ENCODE measurements around the gene VAV1. TPM values are rescaled to one million over a fixed set of nuclear protein-coding genes. Genes with fewer than 3 reads are reported as not detected.

VAV1 gene
- total and polyA plus RNA-seq, 10 of the 15 experiments (the other 5 are each of a cell fraction or from before 2014, with no cell fraction given) = 1.6 to 76.8 (median 40.7) TPM

DNA sequence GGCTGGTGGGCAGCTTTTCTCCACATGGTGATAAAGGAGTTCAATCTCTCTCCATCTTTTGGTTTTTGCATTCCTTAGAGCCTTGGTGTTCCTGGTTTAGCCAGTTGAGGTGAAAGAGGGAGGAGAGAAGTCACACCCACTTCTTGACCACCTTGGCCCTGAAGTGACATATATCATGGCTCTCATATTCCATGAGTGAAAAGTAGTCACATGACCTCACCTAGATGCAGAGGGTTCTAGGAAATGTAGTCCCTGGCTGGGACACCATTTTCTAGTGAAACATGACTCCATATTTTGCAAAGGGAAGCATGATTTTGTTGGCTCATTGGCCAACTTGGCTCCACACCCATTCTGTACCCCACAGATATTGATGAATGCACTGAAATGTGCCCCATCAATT lies 130.9 kb downstream of the VAV1 start:
- Histone ChIP-seq H3K4me3 (no peak overlapping the region), H3K4me2 (ENCODE audit: control insufficient read depth, insufficient read depth) (no peak overlapping the region), H3K27ac (ENCODE audit: control insufficient read depth, insufficient read depth) (no peak overlapping the region), H3K9me3 (replicated peaks; ENCODE audit: control insufficient read depth, insufficient read depth, low read length) (peaks cover 6% of the 10 kb centered on the region; the same call in 2 of the 3 replicates), H3K4me1 (ENCODE audit: control insufficient read depth, insufficient read depth, low read length) (no peaks in the 10 kb centered on the region), H4K20me1 (ENCODE audit: control insufficient read depth, insufficient read depth) (no peaks in the 10 kb centered on the region), H3K9ac (ENCODE audit: control insufficient read depth, insufficient read depth, low read length) (no peak overlapping the region), H2AFZ (ENCODE audit: control insufficient read depth, low read depth, low read length) (no peak overlapping the region), H3K79me2 (ENCODE audit: control insufficient read depth, insufficient read depth, low read length) (no peaks in the 10 kb centered on the region), H3K36me3 (ENCODE audit: control insufficient read depth in 2 of 2, insufficient read depth in 2 of 2, low read length in 1 of 2) (no peaks in the 10 kb centered on the region), H3K27me3 (replicated peaks in 1 of 2; ENCODE audit: control insufficient read depth in 2 of 2, insufficient read depth in 2 of 2, low read length in 1 of 2) (no peaks in the 10 kb centered on the region)
- TF ChIP-seq ZNF217 (IDR thresholded peaks at IDR 0.05) = no peak
- no peak for TF ChIP-seq IKZF2 (IDR thresholded peaks at IDR 0.05)
- TF ChIP-seq, protein P1, sequence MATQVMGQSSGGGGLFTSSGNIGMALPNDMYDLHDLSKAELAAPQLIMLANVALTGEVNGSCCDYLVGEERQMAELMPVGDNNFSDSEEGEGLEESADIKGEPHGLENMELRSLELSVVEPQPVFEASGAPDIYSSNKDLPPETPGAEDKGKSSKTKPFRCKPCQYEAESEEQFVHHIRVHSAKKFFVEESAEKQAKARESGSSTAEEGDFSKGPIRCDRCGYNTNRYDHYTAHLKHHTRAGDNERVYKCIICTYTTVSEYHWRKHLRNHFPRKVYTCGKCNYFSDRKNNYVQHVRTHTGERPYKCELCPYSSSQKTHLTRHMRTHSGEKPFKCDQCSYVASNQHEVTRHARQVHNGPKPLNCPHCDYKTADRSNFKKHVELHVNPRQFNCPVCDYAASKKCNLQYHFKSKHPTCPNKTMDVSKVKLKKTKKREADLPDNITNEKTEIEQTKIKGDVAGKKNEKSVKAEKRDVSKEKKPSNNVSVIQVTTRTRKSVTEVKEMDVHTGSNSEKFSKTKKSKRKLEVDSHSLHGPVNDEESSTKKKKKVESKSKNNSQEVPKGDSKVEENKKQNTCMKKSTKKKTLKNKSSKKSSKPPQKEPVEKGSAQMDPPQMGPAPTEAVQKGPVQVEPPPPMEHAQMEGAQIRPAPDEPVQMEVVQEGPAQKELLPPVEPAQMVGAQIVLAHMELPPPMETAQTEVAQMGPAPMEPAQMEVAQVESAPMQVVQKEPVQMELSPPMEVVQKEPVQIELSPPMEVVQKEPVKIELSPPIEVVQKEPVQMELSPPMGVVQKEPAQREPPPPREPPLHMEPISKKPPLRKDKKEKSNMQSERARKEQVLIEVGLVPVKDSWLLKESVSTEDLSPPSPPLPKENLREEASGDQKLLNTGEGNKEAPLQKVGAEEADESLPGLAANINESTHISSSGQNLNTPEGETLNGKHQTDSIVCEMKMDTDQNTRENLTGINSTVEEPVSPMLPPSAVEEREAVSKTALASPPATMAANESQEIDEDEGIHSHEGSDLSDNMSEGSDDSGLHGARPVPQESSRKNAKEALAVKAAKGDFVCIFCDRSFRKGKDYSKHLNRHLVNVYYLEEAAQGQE (IDR thresholded peaks at IDR 0.05; ENCODE audit: low read depth, low read length) = no peak
- no peak for TF ChIP-seq ZSCAN29 (IDR thresholded peaks at IDR 0.05)
- TF ChIP-seq KAT2A (conservative IDR thresholded peaks at IDR 0.05; ENCODE audit: control insufficient read depth, low read depth, low read length) = no peak
- TF ChIP-seq BHLHE40 (IDR thresholded peaks at IDR 0.05; ENCODE audit: borderline replicate concordance in 1 of 2, low read depth in 2 of 2, low read length in 1 of 2) = no peak
- no peak for TF ChIP-seq ZNF207 (IDR thresholded peaks at IDR 0.05; ENCODE audit: borderline replicate concordance)
- no peak for TF ChIP-seq POU2F2 (IDR thresholded peaks at IDR 0.05; ENCODE audit: borderline replicate concordance, low read depth, low read length)
- TF ChIP-seq NFXL1 (IDR thresholded peaks at IDR 0.05; ENCODE audit: borderline replicate concordance) = no peak
- TF ChIP-seq, protein P2, sequence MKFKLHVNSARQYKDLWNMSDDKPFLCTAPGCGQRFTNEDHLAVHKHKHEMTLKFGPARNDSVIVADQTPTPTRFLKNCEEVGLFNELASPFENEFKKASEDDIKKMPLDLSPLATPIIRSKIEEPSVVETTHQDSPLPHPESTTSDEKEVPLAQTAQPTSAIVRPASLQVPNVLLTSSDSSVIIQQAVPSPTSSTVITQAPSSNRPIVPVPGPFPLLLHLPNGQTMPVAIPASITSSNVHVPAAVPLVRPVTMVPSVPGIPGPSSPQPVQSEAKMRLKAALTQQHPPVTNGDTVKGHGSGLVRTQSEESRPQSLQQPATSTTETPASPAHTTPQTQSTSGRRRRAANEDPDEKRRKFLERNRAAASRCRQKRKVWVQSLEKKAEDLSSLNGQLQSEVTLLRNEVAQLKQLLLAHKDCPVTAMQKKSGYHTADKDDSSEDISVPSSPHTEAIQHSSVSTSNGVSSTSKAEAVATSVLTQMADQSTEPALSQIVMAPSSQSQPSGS (IDR thresholded peaks at IDR 0.05; ENCODE audit: low read length) = no peak
- TF ChIP-seq FOXM1 (IDR thresholded peaks at IDR 0.05; ENCODE audit: low read depth, low read length) = no peak
- no peak for TF ChIP-seq ZBED1 (IDR thresholded peaks at IDR 0.05; ENCODE audit: borderline replicate concordance)
- TF ChIP-seq SREBF2 (IDR thresholded peaks at IDR 0.05; ENCODE audit: low read length) = no peak
- no peak for TF ChIP-seq TCF3 (IDR thresholded peaks at IDR 0.05; ENCODE audit: borderline replicate concordance, insufficient read depth, low read depth, low read length)
- TF ChIP-seq RELA (IDR thresholded peaks at IDR 0.05; ENCODE audit: borderline replicate concordance, partially characterized antibody) = no peak
- no peak for TF ChIP-seq SPI1 (IDR thresholded peaks at IDR 0.05; ENCODE audit: borderline replicate concordance, insufficient read depth, low read depth, low read length)
- TF ChIP-seq SMAD1 (IDR thresholded peaks at IDR 0.05; ENCODE audit: low read depth, partially characterized antibody) = no peak
- TF ChIP-seq NFYB (IDR thresholded peaks at IDR 0.05; ENCODE audit: insufficient read depth, low read depth, low read length) = no peak
- POLR2A ChIA-PET = no interaction called here
- BruUV-seq (replicated peaks) = no TSS peak
- FAIRE-seq (no peak), ATAC-seq (no peak), DNase-seq (ENCODE audit: low read depth, low spot score) (no peak)
- RAD21 ChIA-PET (ENCODE audit: unreplicated experiment) = no interaction called here
- CTCF ChIA-PET = interaction anchor here (0.5 kb wide), 1 partner anchor 485 kb away, joined by 3 read pairs; no protein-coding TSS in a partner anchor
- intact Hi-C loops (cut with micrococcal nuclease; ENCODE audit: unreplicated experiment) = no loop called here
- SMC1A ChIA-PET (ENCODE audit: uncharacterized antibody, unreplicated experiment) = no interaction called here
- in situ Hi-C loops (cut with MboI) = no loop called here

Data from GM12878 (cell line).